ENCODE data around the gene PDE4A. TPM values are rescaled to one million over a fixed set of nuclear protein-coding genes. Genes with fewer than 3 reads are reported as not detected.

PDE4A gene
- total and polyA plus RNA-seq, 2 of the 13 experiments (the other 11 are each of a cell fraction or from before 2014, with no cell fraction given) = 1.1 to 4.1 TPM

DNA sequence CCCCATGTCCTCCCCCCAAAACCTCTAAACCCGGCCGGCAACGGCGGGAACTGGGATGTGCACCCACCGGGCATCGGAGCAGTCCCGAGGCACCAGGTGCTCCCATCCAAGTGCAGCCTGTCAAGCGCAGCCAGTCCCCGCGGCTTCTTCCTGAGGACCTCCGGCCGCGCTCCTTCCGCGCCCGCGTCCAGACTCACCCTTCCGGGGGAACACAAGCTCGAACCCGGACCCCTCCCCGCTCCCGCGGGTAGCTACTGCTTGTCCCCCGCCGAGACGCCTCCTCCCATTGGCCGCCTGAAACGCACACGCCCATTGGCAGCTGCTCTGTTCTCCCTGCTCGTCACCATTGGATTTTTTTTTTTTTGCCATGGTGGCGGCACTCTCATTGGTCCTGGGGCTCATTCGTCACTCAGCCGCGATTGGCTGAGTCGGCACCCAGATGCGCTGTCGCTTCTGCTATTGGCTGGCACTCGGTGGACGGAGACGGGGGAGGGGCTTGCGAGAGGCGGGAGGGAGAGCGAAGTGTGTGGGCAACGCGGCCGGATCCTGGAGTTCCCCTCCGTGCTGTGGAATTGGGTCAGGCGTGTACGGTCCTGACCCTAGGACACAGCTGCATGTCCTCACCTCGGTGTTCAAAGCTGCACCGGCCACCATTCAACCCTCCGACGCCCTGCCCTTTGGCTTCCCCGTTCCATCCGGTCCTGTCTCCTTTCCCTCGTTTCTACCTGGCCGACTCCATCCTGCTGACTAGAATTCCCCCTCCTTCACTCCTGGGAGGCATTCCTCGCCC, 39.8 kb upstream of the PDE4A start, which contains the start of gene TYK2 (continued):
- TF ChIP-seq KLF12 (CRISPR knock-in tag; IDR thresholded peaks at IDR 0.05; ENCODE audit: borderline replicate concordance) = no peak; the same call in 1 of the 2 replicates
- TF ChIP-seq, protein P1, sequence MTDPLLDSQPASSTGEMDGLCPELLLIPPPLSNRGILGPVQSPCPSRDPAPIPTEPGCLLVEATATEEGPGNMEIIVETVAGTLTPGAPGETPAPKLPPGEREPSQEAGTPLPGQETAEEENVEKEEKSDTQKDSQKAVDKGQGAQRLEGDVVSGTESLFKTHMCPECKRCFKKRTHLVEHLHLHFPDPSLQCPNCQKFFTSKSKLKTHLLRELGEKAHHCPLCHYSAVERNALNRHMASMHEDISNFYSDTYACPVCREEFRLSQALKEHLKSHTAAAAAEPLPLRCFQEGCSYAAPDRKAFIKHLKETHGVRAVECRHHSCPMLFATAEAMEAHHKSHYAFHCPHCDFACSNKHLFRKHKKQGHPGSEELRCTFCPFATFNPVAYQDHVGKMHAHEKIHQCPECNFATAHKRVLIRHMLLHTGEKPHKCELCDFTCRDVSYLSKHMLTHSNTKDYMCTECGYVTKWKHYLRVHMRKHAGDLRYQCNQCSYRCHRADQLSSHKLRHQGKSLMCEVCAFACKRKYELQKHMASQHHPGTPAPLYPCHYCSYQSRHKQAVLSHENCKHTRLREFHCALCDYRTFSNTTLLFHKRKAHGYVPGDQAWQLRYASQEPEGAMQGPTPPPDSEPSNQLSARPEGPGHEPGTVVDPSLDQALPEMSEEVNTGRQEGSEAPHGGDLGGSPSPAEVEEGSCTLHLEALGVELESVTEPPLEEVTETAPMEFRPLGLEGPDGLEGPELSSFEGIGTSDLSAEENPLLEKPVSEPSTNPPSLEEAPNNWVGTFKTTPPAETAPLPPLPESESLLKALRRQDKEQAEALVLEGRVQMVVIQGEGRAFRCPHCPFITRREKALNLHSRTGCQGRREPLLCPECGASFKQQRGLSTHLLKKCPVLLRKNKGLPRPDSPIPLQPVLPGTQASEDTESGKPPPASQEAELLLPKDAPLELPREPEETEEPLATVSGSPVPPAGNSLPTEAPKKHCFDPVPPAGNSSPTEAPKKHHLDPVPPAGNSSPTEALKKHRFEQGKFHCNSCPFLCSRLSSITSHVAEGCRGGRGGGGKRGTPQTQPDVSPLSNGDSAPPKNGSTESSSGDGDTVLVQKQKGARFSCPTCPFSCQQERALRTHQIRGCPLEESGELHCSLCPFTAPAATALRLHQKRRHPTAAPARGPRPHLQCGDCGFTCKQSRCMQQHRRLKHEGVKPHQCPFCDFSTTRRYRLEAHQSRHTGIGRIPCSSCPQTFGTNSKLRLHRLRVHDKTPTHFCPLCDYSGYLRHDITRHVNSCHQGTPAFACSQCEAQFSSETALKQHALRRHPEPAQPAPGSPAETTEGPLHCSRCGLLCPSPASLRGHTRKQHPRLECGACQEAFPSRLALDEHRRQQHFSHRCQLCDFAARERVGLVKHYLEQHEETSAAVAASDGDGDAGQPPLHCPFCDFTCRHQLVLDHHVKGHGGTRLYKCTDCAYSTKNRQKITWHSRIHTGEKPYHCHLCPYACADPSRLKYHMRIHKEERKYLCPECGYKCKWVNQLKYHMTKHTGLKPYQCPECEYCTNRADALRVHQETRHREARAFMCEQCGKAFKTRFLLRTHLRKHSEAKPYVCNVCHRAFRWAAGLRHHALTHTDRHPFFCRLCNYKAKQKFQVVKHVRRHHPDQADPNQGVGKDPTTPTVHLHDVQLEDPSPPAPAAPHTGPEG (CRISPR knock-in tag; IDR thresholded peaks at IDR 0.05) = 0 out of 2 replicates have a peak, but pooled peaks have one; percentile 23
- TF ChIP-seq NR3C1 (CRISPR knock-in tag; IDR thresholded peaks at IDR 0.05) = no peak
- TF ChIP-seq ZNF235 (CRISPR knock-in tag; IDR thresholded peaks at IDR 0.05; ENCODE audit: borderline replicate concordance) = 0 out of 2 replicates have a peak, but pooled peaks have one; percentile 62
- peak; percentile 36; the same call in 1 of the 2 replicates for TF ChIP-seq ZNF670 (CRISPR knock-in tag; IDR thresholded peaks at IDR 0.05; ENCODE audit: borderline replicate concordance)
- no peak for TF ChIP-seq ZNF367 (CRISPR knock-in tag; IDR thresholded peaks at IDR 0.05; ENCODE audit: borderline replicate concordance)
- peak; percentile 58; the same call in 1 of the 2 replicates for TF ChIP-seq ZMAT3 (CRISPR knock-in tag; conservative IDR thresholded peaks at IDR 0.05)
- 0 out of 2 replicates have a peak, but pooled peaks have one; percentile 37 for TF ChIP-seq EED (CRISPR knock-in tag; IDR thresholded peaks at IDR 0.05)
- TF ChIP-seq, protein P2, sequence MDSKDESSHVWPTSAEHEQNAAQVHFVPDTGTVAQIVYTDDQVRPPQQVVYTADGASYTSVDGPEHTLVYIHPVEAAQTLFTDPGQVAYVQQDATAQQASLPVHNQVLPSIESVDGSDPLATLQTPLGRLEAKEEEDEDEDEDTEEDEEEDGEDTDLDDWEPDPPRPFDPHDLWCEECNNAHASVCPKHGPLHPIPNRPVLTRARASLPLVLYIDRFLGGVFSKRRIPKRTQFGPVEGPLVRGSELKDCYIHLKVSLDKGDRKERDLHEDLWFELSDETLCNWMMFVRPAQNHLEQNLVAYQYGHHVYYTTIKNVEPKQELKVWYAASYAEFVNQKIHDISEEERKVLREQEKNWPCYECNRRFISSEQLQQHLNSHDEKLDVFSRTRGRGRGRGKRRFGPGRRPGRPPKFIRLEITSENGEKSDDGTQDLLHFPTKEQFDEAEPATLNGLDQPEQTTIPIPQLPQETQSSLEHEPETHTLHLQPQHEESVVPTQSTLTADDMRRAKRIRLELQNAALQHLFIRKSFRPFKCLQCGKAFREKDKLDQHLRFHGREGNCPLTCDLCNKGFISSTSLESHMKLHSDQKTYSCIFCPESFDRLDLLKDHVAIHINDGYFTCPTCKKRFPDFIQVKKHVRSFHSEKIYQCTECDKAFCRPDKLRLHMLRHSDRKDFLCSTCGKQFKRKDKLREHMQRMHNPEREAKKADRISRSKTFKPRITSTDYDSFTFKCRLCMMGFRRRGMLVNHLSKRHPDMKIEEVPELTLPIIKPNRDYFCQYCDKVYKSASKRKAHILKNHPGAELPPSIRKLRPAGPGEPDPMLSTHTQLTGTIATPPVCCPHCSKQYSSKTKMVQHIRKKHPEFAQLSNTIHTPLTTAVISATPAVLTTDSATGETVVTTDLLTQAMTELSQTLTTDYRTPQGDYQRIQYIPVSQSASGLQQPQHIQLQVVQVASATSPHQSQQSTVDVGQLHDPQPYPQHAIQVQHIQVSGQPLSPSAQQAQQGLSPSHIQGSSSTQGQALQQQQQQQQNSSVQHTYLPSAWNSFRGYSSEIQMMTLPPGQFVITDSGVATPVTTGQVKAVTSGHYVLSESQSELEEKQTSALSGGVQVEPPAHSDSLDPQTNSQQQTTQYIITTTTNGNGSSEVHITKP (CRISPR knock-in tag; IDR thresholded peaks at IDR 0.05; ENCODE audit: low read depth) = peak; percentile 54; the same call in 1 of the 2 replicates
- TF ChIP-seq, protein P3, sequence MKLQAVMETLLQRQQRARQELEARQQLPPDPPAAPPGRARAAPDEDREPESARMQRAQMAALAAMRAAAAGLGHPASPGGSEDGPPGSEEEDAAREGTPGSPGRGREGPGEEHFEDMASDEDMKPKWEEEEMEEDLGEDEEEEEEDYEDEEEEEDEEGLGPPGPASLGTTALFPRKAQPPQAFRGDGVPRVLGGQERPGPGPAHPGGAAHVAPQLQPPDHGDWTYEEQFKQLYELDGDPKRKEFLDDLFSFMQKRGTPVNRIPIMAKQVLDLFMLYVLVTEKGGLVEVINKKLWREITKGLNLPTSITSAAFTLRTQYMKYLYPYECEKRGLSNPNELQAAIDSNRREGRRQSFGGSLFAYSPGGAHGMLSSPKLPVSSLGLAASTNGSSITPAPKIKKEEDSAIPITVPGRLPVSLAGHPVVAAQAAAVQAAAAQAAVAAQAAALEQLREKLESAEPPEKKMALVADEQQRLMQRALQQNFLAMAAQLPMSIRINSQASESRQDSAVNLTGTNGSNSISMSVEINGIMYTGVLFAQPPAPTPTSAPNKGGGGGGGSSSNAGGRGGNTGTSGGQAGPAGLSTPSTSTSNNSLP (IDR thresholded peaks at IDR 0.05; ENCODE audit: low read depth, low read length) = no peak; the same call in 1 of the 2 replicates
- TF ChIP-seq ZNF878 (CRISPR knock-in tag; IDR thresholded peaks at IDR 0.05) = peak; percentile 59
- peak; percentile 59; the same call in 1 of the 2 replicates for TF ChIP-seq NFKB2 (CRISPR knock-in tag; IDR thresholded peaks at IDR 0.05; ENCODE audit: borderline replicate concordance)
- TF ChIP-seq ZBTB7B (CRISPR knock-in tag; IDR thresholded peaks at IDR 0.05) = peak; percentile 77
- no peak for TF ChIP-seq SAFB2 (CRISPR knock-in tag; IDR thresholded peaks at IDR 0.05; ENCODE audit: borderline replicate concordance, low read depth)
- TF ChIP-seq RAD51 (IDR thresholded peaks at IDR 0.05; ENCODE audit: borderline replicate concordance) = no peak
- TF ChIP-seq ZNF749 (CRISPR knock-in tag; IDR thresholded peaks at IDR 0.05; ENCODE audit: borderline replicate concordance) = no peak
